H4 (cell line): ENCODE measurements around the gene GPC3. TPM values are rescaled to one million over a fixed set of nuclear protein-coding genes. Genes with fewer than 3 reads are reported as not detected.
"Not testable (repeated sequence)": the region's sequence is repeated elsewhere in the genome, so short reads cannot be mapped to it uniquely, and the experiment has no call there.

Source experiments
- DNase-seq: peaks from one replicate; pipeline ENCODE4 v3.0.0-alpha.2; 2015; ENCODE audit warnings: low spot score
- total RNA-seq: library from RNA; depleted of rRNA; stranded (reverse); fragments of >200 nt; shearing (Covaris generic); gene quantifications from 2 replicates; pipeline ENCODE4 v1.2.3, GENCODE V29; 2014

The GPC3 gene
- total RNA-seq, 1 experiment from 2014 or later, result 0.06 TPM

- DNase-seq, result no peak
Measured at GRCh38 chrX:133650239-133650638, 335.2 kb downstream of the GPC3 start.

GRCh38 chrX:133649651-133650050 is 335.7 kb downstream of the GPC3 start:
- no peak for DNase-seq

GRCh38 chrX:133648594-133648993 is 336.8 kb downstream of the GPC3 start:
- no peak for DNase-seq

GRCh38 chrX:133646719-133647116 is 338.7 kb downstream of the GPC3 start:
- no peak for DNase-seq

- no peak for DNase-seq
Measured at GRCh38 chrX:133645977-133646718, 339.2 kb downstream of the GPC3 start.

GRCh38 chrX:133645256-133645655 is 340.1 kb downstream of the GPC3 start:
- DNase-seq, result no peak

- no peak for DNase-seq
Measured at GRCh38 chrX:133640161-133641015, 345.0 kb downstream of the GPC3 start.

- no peak for DNase-seq
Measured at GRCh38 chrX:133639726-133640125, 345.7 kb downstream of the GPC3 start.

GRCh38 chrX:133638285-133638684 is 347.1 kb downstream of the GPC3 start:
- DNase-seq, result no peak

- DNase-seq, result no peak
Measured at GRCh38 chrX:133637765-133638164, 347.6 kb downstream of the GPC3 start.

GRCh38 chrX:133636009-133636408 is 349.4 kb downstream of the GPC3 start:
- no peak for DNase-seq

- no peak for DNase-seq
Measured at GRCh38 chrX:133634416-133634815, 351.0 kb downstream of the GPC3 start.

- DNase-seq, result no peak
Measured at GRCh38 chrX:133633950-133634349, 351.4 kb downstream of the GPC3 start.

- DNase-seq, result no peak
Measured at GRCh38 chrX:133633162-133633561, 352.2 kb downstream of the GPC3 start.

GRCh38 chrX:133630362-133630761 is 355.0 kb downstream of the GPC3 start:
- no peak for DNase-seq

GRCh38 chrX:133627673-133628072 is 357.7 kb downstream of the GPC3 start:
- DNase-seq, result no peak

- DNase-seq, result not testable (repeated sequence)
Measured at GRCh38 chrX:133621384-133621783, 364.0 kb downstream of the GPC3 start.

- no peak for DNase-seq
Measured at GRCh38 chrX:133611676-133612075, 373.7 kb downstream of the GPC3 start.

GRCh38 chrX:133610056-133610455 is 375.3 kb downstream of the GPC3 start:
- DNase-seq, result no peak

- no peak for DNase-seq
Measured at GRCh38 chrX:133609166-133609565, 376.2 kb downstream of the GPC3 start.

- DNase-seq, result no peak
Measured at GRCh38 chrX:133608406-133608805, 377.0 kb downstream of the GPC3 start.

- DNase-seq, result no peak
Measured at GRCh38 chrX:133607419-133608348, 377.7 kb downstream of the GPC3 start.
